DND-41 (cell line): Measurements from ENCODE around the gene COBL.
A peak's percentile ranks its signal among the peaks of the same experiment; 100 is the strongest.

Experiments used
- CTCF ChIP-seq: IDR thresholded peaks from 2 replicates; pipeline ENCODE4 v1.5.1; 2012; ENCODE audit warnings: borderline replicate concordance, low read length, moderate library complexity, mild to moderate bottlenecking; ENCODE audit not compliant: poor library complexity, severe bottlenecking; ENCODE audit errors: extremely low read depth
- EZH2 ChIP-seq: IDR thresholded peaks from 3 replicates; pipeline ENCODE4 v1.6.1; 2012; ENCODE audit warnings: borderline replicate concordance, low read depth, mild to moderate bottlenecking, moderate library complexity, low read length, inconsistent platforms; ENCODE audit not compliant: severe bottlenecking

GRCh38 chr7:51141451-51142003 is 175.1 kb downstream of the COBL start:
- peak; percentile 36 for TF ChIP-seq CTCF
- no peak for TF ChIP-seq EZH2
